Osteocyte (in vitro differentiated cells): Measurements from ENCODE around the gene SPIN1. TPM values are rescaled to one million over a fixed set of nuclear protein-coding genes. Genes with fewer than 3 reads are reported as not detected.
"Not testable (repeated sequence)": the region's sequence is repeated elsewhere in the genome, so short reads cannot be mapped to it uniquely, and the experiment has no call there.

Experiments
- DNase-seq: peaks from one replicate; pipeline ENCODE4 v3.0.0; 2021; ENCODE audit warnings: mixed read lengths; ENCODE audit not compliant: unreplicated experiment; ENCODE audit errors: extremely low spot score
- H3K27ac Mint-ChIP-seq: one replicate; pipeline ENCODE4 v1.8.0; 2021; ENCODE audit warnings: mild to moderate bottlenecking, mixed read lengths; ENCODE audit not compliant: unreplicated experiment
- H3K27me3 Mint-ChIP-seq: one replicate; pipeline ENCODE4 v1.8.0; 2021; ENCODE audit warnings: mixed read lengths; ENCODE audit not compliant: unreplicated experiment
- H3K36me3 Mint-ChIP-seq: one replicate; pipeline ENCODE4 v1.8.0; 2021; ENCODE audit warnings: mixed read lengths; ENCODE audit not compliant: unreplicated experiment
- H3K4me1 Mint-ChIP-seq: one replicate; pipeline ENCODE4 v1.8.0; 2021; ENCODE audit warnings: mixed read lengths; ENCODE audit not compliant: unreplicated experiment
- H3K4me3 Mint-ChIP-seq: one replicate; pipeline ENCODE4 v1.8.0; 2021; ENCODE audit warnings: mild to moderate bottlenecking, moderate library complexity, mixed read lengths; ENCODE audit not compliant: unreplicated experiment
- H3K9me3 Mint-ChIP-seq: one replicate; pipeline ENCODE4 v1.8.0; 2021; ENCODE audit warnings: mixed read lengths; ENCODE audit not compliant: unreplicated experiment
- total RNA-seq: library from RNA; stranded (reverse); gene quantifications from 2 replicates; pipeline ENCODE4 v1.2.1, GENCODE V29; 2021
- TF ChIP-seq, protein P1 (sequence below): fragments of 200-600 bp; sonication (generic); IDR thresholded peaks from 2 replicates; pipeline ENCODE4 v1.5.0; 2021; ENCODE audit warnings: antibody characterized with exemption, mild to moderate bottlenecking, moderate library complexity

The SPIN1 gene
- total RNA-seq, 1 donor from 2014 or later, result 115 TPM

DNA sequence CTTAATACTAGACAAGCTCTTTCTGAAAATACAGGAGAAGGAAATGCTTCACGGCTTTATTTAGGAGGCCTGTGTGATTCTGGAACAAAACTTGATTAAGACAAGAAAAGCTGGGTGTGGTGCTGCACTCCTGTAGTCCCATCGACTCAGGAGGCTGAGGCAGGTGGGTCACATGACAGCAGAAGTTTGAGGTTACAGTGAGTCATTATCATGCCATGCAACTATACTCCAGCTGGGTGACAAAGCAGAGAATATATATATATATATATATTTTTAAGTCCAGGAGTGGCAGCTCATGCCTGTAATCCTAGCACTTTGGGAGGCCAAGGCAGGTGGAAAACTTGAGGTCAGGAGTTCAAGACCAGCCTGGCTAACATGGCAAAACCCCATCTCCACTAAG, 33.1 kb upstream of the SPIN1 start:
- Mint-ChIP-seq H3K4me1 (no peaks in the 10 kb centered on the region), H3K36me3 (no peaks in the 10 kb centered on the region), H3K27me3 (no peaks in the 10 kb centered on the region), H3K4me3 (no peak overlapping the region), H3K9me3 (peaks cover 6% of the 10 kb centered on the region), H3K27ac (no peak overlapping the region)
- DNase-seq, result no peak
- TF ChIP-seq, protein P1, sequence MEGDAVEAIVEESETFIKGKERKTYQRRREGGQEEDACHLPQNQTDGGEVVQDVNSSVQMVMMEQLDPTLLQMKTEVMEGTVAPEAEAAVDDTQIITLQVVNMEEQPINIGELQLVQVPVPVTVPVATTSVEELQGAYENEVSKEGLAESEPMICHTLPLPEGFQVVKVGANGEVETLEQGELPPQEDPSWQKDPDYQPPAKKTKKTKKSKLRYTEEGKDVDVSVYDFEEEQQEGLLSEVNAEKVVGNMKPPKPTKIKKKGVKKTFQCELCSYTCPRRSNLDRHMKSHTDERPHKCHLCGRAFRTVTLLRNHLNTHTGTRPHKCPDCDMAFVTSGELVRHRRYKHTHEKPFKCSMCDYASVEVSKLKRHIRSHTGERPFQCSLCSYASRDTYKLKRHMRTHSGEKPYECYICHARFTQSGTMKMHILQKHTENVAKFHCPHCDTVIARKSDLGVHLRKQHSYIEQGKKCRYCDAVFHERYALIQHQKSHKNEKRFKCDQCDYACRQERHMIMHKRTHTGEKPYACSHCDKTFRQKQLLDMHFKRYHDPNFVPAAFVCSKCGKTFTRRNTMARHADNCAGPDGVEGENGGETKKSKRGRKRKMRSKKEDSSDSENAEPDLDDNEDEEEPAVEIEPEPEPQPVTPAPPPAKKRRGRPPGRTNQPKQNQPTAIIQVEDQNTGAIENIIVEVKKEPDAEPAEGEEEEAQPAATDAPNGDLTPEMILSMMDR, result no peak

DNA sequence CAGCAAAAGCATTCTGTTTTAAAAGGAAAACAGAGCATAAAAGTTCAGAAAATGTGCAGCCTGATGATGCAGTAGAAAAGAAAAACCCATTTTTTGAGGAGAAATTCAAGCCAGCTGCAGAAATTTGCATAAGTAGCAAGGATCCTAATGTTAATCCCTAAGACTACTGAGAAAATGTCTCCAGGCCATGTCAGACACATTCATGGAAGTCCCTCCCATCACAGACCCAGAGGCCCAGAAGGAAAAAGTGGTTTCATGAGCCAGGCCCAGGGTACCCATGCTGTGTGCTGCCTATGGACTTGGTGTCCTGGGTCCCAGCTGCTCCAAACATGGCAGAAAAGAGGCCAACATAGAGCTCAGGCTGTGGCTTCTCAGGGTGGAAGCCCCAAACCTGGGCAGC, 31.0 kb upstream of the SPIN1 start:
- H3K36me3 Mint-ChIP-seq, H3K4me1 Mint-ChIP-seq, H3K4me3 Mint-ChIP-seq, H3K27ac Mint-ChIP-seq, H3K9me3 Mint-ChIP-seq, DNase-seq, H3K27me3 Mint-ChIP-seq: not testable (repeated sequence)

DNA sequence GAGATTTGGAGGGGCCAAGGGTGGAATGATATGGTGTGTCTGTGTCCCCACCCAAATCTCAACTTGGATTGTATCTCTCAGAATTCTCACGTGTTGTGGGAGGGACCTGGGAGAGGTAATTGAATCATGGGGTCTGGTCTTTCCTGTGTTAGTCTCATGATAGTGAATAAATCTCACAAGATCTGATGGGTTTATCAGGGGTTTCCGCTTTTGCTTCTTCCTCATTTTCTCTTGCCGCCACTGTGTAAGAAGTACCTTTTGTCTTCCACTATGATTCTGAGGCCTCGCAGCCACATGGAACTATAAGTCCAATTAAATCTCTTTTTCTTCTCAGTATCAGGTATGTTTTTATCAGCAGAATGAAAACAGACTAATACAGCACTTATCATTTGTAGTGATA, 29.5 kb upstream of the SPIN1 start:
- H3K36me3 Mint-ChIP-seq, result no peaks in the 10 kb centered on the region
- no peak overlapping the region for H3K4me3 Mint-ChIP-seq
- H3K27ac Mint-ChIP-seq, result no peak overlapping the region
- no peaks in the 10 kb centered on the region for H3K4me1 Mint-ChIP-seq
- H3K27me3 Mint-ChIP-seq, result no peaks in the 10 kb centered on the region
- TF ChIP-seq, protein P1, result no peak
- peaks cover 6% of the 10 kb centered on the region for H3K9me3 Mint-ChIP-seq
- DNase-seq, result no peak

DNA sequence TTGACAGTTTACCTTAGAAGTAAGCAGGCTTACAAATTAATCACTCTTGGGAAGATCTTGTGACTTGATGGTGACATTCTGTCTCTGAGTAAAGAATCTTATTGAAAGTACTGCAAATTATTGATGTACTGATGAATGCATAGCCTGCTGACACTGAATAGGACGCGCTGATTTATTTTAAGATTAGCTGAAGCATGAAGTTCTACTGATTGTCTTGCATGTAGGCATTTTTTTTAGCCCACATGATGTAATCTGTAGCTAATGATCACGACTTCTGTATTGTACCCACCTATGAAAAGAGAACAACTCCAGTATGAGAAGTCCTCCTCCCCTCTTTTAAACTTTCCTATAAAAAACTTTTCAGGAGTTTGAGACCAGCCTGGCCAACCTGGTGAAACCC, 28.3 kb upstream of the SPIN1 start:
- no peaks in the 10 kb centered on the region for H3K36me3 Mint-ChIP-seq
- H3K27me3 Mint-ChIP-seq, result no peaks in the 10 kb centered on the region
- no peak overlapping the region for H3K4me3 Mint-ChIP-seq
- H3K9me3 Mint-ChIP-seq, result no peaks in the 10 kb centered on the region
- no peaks in the 10 kb centered on the region for H3K4me1 Mint-ChIP-seq
- H3K27ac Mint-ChIP-seq, result no peak overlapping the region
- DNase-seq, result no peak
- TF ChIP-seq, protein P1, result no peak

DNA sequence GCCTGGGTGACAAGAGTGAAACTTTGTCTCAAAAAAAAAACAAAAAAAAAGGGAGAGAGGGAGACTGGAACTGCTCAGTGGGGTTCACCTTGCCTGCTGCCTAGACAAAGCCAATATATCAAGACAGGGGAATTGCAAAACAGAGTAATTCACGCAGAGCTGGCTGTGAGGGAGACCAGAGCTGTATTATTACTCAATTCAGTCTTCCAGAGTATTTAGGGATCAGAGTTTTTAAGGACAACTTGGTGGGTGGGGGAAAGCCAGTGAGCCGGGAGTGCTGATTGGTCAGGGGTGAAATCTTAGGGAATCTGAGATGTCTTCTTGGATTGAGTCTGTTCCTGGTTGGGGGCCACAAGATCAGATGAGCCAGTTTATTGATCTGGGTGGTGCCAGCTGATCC, 25.6 kb upstream of the SPIN1 start:
- H3K4me3 Mint-ChIP-seq, result no peak overlapping the region
- H3K9me3 Mint-ChIP-seq, result peaks cover 8% of the 10 kb centered on the region
- DNase-seq, result no peak
- TF ChIP-seq, protein P1, result no peak
- H3K27me3 Mint-ChIP-seq, result no peaks in the 10 kb centered on the region
- H3K27ac Mint-ChIP-seq, result no peak overlapping the region
- no peaks in the 10 kb centered on the region for H3K36me3 Mint-ChIP-seq
- no peaks in the 10 kb centered on the region for H3K4me1 Mint-ChIP-seq

DNA sequence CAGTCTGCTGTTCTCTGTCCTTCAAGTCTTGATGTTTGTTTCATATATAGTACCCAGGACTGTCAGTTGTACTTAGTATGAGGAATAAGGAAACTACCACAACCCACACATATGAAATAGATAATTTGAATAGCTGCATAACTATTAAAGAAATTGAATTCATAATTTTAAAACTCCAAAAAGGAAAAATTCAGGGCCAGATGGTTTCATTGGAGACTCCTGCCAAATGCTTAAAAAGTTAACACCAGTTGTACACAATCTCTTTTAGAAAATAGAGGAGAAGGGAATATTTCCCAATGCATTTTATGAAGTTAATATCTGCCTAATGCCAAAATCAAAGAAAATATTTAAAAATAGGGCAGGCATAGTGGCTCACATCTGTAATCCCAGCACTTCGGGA, 24.6 kb upstream of the SPIN1 start:
- Mint-ChIP-seq H3K4me3 (no peak overlapping the region), H3K36me3 (no peaks in the 10 kb centered on the region), H3K4me1 (no peaks in the 10 kb centered on the region), H3K27me3 (no peaks in the 10 kb centered on the region), H3K27ac (no peak overlapping the region), H3K9me3 (peaks cover 8% of the 10 kb centered on the region)
- TF ChIP-seq, protein P1, result no peak
- DNase-seq, result no peak
